CD14-positive monocyte (primary cell): ENCODE results near the gene IGF1R. TPM values are rescaled to one million over a fixed set of nuclear protein-coding genes. Genes with fewer than 3 reads are reported as not detected.

Experiments used
- DNase-seq, 3 donors: peaks; one replicate each; pipeline ENCODE4 v3.0.0-alpha.2; 2011 to 2022
- H2AFZ ChIP-seq: 2 replicates; pipeline ENCODE4 v1.6.0; 2012; ENCODE audit warnings: mild to moderate bottlenecking, low read depth, low read length, inconsistent platforms; ENCODE audit not compliant: insufficient read depth, poor library complexity, severe bottlenecking
- H3K27ac ChIP-seq, 2 donors: 1 replicate in 1 of 2; 2 replicates in 1 of 2; pipeline ENCODE4 v1.5.1; 2012 to 2013; ENCODE audit warnings: low read length in 2 of 2, control low read depth in 1 of 2, inconsistent platforms in 1 of 2, low read depth in 1 of 2, mild to moderate bottlenecking in 1 of 2
- H3K27me3 ChIP-seq, 2 donors: one replicate each; pipeline versions ENCODE4 v1.6.0 to v1.6.1; 2011 to 2013; ENCODE audit warnings: low read length in 2 of 2; ENCODE audit not compliant: control insufficient read depth in 2 of 2, insufficient read depth in 2 of 2
- H3K36me3 ChIP-seq, 2 donors: replicated peaks in 1 of 2; 1 replicate in 1 of 2; 2 replicates in 1 of 2; pipeline versions ENCODE4 v1.5.1 to v1.6.1; 2012 to 2013; ENCODE audit warnings: low read length in 2 of 2, control low read depth in 1 of 2, inconsistent platforms in 1 of 2, mild to moderate bottlenecking in 1 of 2; ENCODE audit not compliant: insufficient read depth in 2 of 2, control insufficient read depth in 1 of 2
- H3K4me1 ChIP-seq, 2 donors: 1 replicate in 1 of 2; 2 replicates in 1 of 2; pipeline versions ENCODE4 v1.5.1 to v1.6.1; 2012 to 2013; ENCODE audit warnings: low read length in 2 of 2, control low read depth in 1 of 2, inconsistent platforms in 1 of 2, mild to moderate bottlenecking in 1 of 2, moderate library complexity in 1 of 2; ENCODE audit not compliant: insufficient read depth in 2 of 2, control insufficient read depth in 1 of 2
- H3K4me2 ChIP-seq: replicated peaks from 2 replicates; pipeline ENCODE3; 2012; ENCODE audit warnings: low read length, moderate library complexity, mild to moderate bottlenecking; ENCODE audit not compliant: poor library complexity, severe bottlenecking; ENCODE audit errors: extremely low read depth
- H3K4me3 ChIP-seq, 3 experiments: fragments of 200-600 bp in 1 of 3; sonication (generic) in 1 of 3; replicated peaks in 1 of 3; 1 replicate in 2 of 3; 2 replicates in 1 of 3; pipeline ENCODE4 v1.5.1; 2011 to 2013; ENCODE audit warnings: low read length in 3 of 3, mild to moderate bottlenecking in 3 of 3, control low read depth in 2 of 3, low read depth in 2 of 3, inconsistent platforms in 1 of 3, moderate library complexity in 1 of 3
- H3K79me2 ChIP-seq: 2 replicates; pipeline ENCODE4 v1.6.0; 2012; ENCODE audit warnings: mild to moderate bottlenecking, control low read depth, inconsistent platforms, low read length, moderate library complexity; ENCODE audit not compliant: insufficient read depth
- H3K9ac ChIP-seq: 2 replicates; pipeline ENCODE4 v1.6.0; 2017; ENCODE audit warnings: low read length, mild to moderate bottlenecking; ENCODE audit not compliant: insufficient read depth, poor library complexity, severe bottlenecking
- H3K9me3 ChIP-seq, 2 donors: replicated peaks in 1 of 2; 1 replicate in 1 of 2; 2 replicates in 1 of 2; pipeline versions ENCODE4 v1.5.1 to v1.6.1; 2012 to 2013; ENCODE audit warnings: low read length in 2 of 2, control low read depth in 1 of 2; ENCODE audit not compliant: control insufficient read depth in 1 of 2, insufficient read depth in 1 of 2
- H4K20me1 ChIP-seq: 2 replicates; pipeline ENCODE4 v1.6.0; 2012; ENCODE audit warnings: mild to moderate bottlenecking, low read length, control low read depth, moderate library complexity; ENCODE audit not compliant: insufficient read depth
- H3K27ac Mint-ChIP-seq, 7 donors: one replicate each; pipeline ENCODE4 v1.8.0; 2020; ENCODE audit warnings: mild to moderate bottlenecking in 7 of 7, mixed read lengths in 7 of 7, moderate library complexity in 6 of 7, inconsistent platforms in 2 of 7
- H3K27me3 Mint-ChIP-seq, 3 donors: one replicate each; pipeline ENCODE4 v1.8.0; 2021 to 2022; ENCODE audit warnings: low read depth in 3 of 3, mild to moderate bottlenecking in 3 of 3, mixed read lengths in 3 of 3, moderate library complexity in 3 of 3, inconsistent platforms in 1 of 3
- H3K36me3 Mint-ChIP-seq, 2 donors: one replicate each; pipeline ENCODE4 v1.8.0; 2020; ENCODE audit warnings: mixed read lengths in 2 of 2, inconsistent platforms in 1 of 2, mild to moderate bottlenecking in 1 of 2
- H3K4me1 Mint-ChIP-seq: one replicate; pipeline ENCODE4 v1.8.0; 2020; ENCODE audit warnings: mild to moderate bottlenecking, mixed read lengths
- H3K4me3 Mint-ChIP-seq, 2 donors: one replicate each; pipeline ENCODE4 v1.8.0; 2020; ENCODE audit warnings: mild to moderate bottlenecking in 2 of 2, mixed read lengths in 2 of 2, moderate library complexity in 1 of 2
- H3K9me3 Mint-ChIP-seq, 7 donors: one replicate each; pipeline ENCODE4 v1.8.0; 2020 to 2022; ENCODE audit warnings: mixed read lengths in 7 of 7, mild to moderate bottlenecking in 6 of 7, moderate library complexity in 6 of 7, inconsistent platforms in 2 of 7
- CTCF ChIP-seq: fragments of 200-600 bp; IDR thresholded peaks from one replicate; pipeline ENCODE4 v1.8.0; 2022; ENCODE audit warnings: antibody characterized with exemption, mild to moderate bottlenecking
- WGBS: methylation state at CpG from one replicate; pipeline ENCODE4 v1.1.5; 2013; ENCODE audit warnings: missing lambda C conversion rate; ENCODE audit not compliant: insufficient coverage; 5-methylcytosine and 5-hydroxymethylcytosine counted together
- intact Hi-C, 2 donors: fragments of 100-400 bp; cut with micrococcal nuclease; formaldehyde crosslinking; loops; one replicate each; pipeline versions ENCODE4 v1.15.0 to v1.15.1; 2023
- polyA plus RNA-seq, 3 donors: library from polyadenylated mRNA; depleted of rRNA in 1 of 3; unstranded in 2 of 3; stranded (reverse) in 1 of 3; fragments of 300-500 nt in 2 of 3; fragments of >200 nt in 1 of 3; fragmentation: Illumina TruSeq in 2 of 3; gene quantifications; 1 replicate in 2 of 3; 2 replicates in 1 of 3; pipeline ENCODE4 v1.2.3, GENCODE V29; 2012 to 2021

The IGF1R gene
- polyA plus RNA-seq, 3 donors: 0.35 to 4.9 (median 0.67) TPM

- peaks cover 0 to 2% (median 0%) of the 10 kb centered on the region in 7 donors for H3K9me3 Mint-ChIP-seq
- 30% methylated on average over 5 of the region's 6 CpGs for WGBS
- peaks cover 0 to 6% (median 5%) of the 10 kb centered on the region in 3 donors for H3K27me3 Mint-ChIP-seq
- peaks cover 24 to 29% of the 10 kb centered on the region in 2 donors for H3K4me1 ChIP-seq
- peak overlapping the region in 1 of 3 experiments; percentile 17 for H3K4me3 ChIP-seq
- H3K4me2 ChIP-seq: no peak overlapping the region
- H3K9ac ChIP-seq: no peak overlapping the region
- H3K36me3 Mint-ChIP-seq: no peaks in the 10 kb centered on the region
- H3K9me3 ChIP-seq: no peaks in the 10 kb centered on the region
- H3K27ac Mint-ChIP-seq: peak overlapping the region in 2 of 7 donors; percentile 46 to 49
- H4K20me1 ChIP-seq: peaks cover 77% of the 10 kb centered on the region
- peaks cover 59% of the 10 kb centered on the region for H3K79me2 ChIP-seq
- H3K36me3 ChIP-seq: no peaks in the 10 kb centered on the region
- H3K4me3 Mint-ChIP-seq: no peak overlapping the region
- no peak overlapping the region for H3K27ac ChIP-seq
- H3K4me1 Mint-ChIP-seq: peaks cover 36% of the 10 kb centered on the region
- no peak overlapping the region for H2AFZ ChIP-seq
- no peak for TF ChIP-seq CTCF
- intact Hi-C loops: no loop called here
- no peak for DNase-seq
- no peaks in the 10 kb centered on the region for H3K27me3 ChIP-seq
Measured at GRCh38 chr15:98801234-98801561, 152.9 kb downstream of the IGF1R start.

GRCh38 chr15:98802187-98802586, 153.8 kb downstream of the IGF1R start:
- H3K4me3 Mint-ChIP-seq: no peak overlapping the region
- no peak overlapping the region for H3K9ac ChIP-seq
- H3K27me3 ChIP-seq: no peaks in the 10 kb centered on the region
- no peaks in the 10 kb centered on the region for H3K36me3 Mint-ChIP-seq
- H3K79me2 ChIP-seq: peaks cover 55% of the 10 kb centered on the region
- no peak for DNase-seq
- H4K20me1 ChIP-seq: peaks cover 76% of the 10 kb centered on the region
- peaks cover 0 to 6% (median 5%) of the 10 kb centered on the region in 3 donors for H3K27me3 Mint-ChIP-seq
- intact Hi-C loops: no loop called here
- no peak overlapping the region for H3K27ac ChIP-seq
- H3K4me1 Mint-ChIP-seq: peaks cover 43% of the 10 kb centered on the region
- H3K4me2 ChIP-seq: no peak overlapping the region
- H3K27ac Mint-ChIP-seq: no peak overlapping the region
- peaks cover 0 to 2% (median 0%) of the 10 kb centered on the region in 7 donors for H3K9me3 Mint-ChIP-seq
- H3K4me1 ChIP-seq: peaks cover 28 to 33% of the 10 kb centered on the region in 2 donors
- H3K9me3 ChIP-seq: no peaks in the 10 kb centered on the region
- no peaks in the 10 kb centered on the region for H3K36me3 ChIP-seq
- TF ChIP-seq CTCF: no peak
- no peak overlapping the region for H2AFZ ChIP-seq
- no peak overlapping the region for H3K4me3 ChIP-seq
- 90% methylated on average over 2 of the region's 6 CpGs for WGBS
